ENCODE results near the gene LBHD2.

DNA sequence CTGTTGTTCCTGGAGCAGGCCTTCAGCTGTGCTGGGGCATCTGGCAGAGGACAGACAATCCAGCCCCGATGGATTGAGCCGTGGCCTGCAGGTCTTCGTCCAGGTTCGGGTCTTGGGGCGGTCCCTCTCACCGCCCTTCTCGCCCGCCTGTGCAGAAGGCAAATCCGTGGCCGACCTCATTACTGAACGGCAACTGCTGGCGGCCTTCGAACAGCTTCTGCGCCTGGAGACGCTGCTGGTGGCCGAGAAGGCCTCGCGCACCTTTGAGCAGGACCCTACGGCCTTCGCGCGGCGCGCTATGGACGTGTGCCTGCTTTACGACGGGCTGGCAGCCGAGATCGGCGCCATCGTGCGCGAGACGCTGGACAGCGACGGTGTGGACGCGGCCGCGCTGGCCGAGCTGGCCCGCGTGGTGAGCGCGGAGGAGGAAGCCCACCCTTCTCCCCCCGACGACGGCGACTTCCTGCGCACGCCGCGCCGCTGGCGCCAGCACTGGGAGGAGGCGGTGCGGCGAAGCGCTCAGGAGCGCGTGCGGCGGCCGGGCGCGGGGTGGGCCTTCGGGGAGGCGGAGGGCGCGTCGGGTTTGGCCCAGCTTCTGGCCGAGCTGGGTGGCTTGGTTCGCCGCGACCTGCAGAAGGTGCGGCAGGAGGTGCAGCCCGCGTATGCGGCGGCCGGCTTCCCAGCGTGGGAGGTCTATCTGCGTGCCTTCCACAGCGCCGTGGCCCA lies 18.1 kb downstream of the LBHD2 start:
- TF ChIP-seq, protein P1, sequence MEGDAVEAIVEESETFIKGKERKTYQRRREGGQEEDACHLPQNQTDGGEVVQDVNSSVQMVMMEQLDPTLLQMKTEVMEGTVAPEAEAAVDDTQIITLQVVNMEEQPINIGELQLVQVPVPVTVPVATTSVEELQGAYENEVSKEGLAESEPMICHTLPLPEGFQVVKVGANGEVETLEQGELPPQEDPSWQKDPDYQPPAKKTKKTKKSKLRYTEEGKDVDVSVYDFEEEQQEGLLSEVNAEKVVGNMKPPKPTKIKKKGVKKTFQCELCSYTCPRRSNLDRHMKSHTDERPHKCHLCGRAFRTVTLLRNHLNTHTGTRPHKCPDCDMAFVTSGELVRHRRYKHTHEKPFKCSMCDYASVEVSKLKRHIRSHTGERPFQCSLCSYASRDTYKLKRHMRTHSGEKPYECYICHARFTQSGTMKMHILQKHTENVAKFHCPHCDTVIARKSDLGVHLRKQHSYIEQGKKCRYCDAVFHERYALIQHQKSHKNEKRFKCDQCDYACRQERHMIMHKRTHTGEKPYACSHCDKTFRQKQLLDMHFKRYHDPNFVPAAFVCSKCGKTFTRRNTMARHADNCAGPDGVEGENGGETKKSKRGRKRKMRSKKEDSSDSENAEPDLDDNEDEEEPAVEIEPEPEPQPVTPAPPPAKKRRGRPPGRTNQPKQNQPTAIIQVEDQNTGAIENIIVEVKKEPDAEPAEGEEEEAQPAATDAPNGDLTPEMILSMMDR (IDR thresholded peaks at IDR 0.05), result no peak
- TF ChIP-seq POLR2A (IDR thresholded peaks at IDR 0.05), result no peak
